Heart left ventricle (tissue), 16 donors: ENCODE measurements around the gene ADAM19. TPM values are rescaled to one million over a fixed set of nuclear protein-coding genes. Genes with fewer than 3 reads are reported as not detected.
A peak's percentile ranks its signal among the peaks of the same experiment; 100 is the strongest.

Source experiments
- ATAC-seq, 4 donors: fragments of 200-7000 bp; cut with Tn5 transposase; one replicate each; pipeline ENCODE4 v1.9.1; 2020 to 2022; ENCODE audit warnings: moderate library complexity in 4 of 4, mild to moderate bottlenecking in 3 of 4, moderate number of reproducible peaks in 1 of 4
- DNase-seq, 5 donors: peaks; one replicate each; pipeline ENCODE4 v3.0.0-alpha.2; 2020
- H3K27ac ChIP-seq, 12 donors: fragments of 200-600 bp; sonication (generic) in 4 of 12; one replicate each; pipeline versions ENCODE4 v1.5.0 to v1.8.0; 2016 to 2022; ENCODE audit warnings: mild to moderate bottlenecking in 2 of 12
- H3K27me3 ChIP-seq, 9 donors: fragments of 200-600 bp; sonication (generic) in 2 of 9; one replicate each; pipeline versions ENCODE4 v1.5.1 to v1.8.0; 2016 to 2022; ENCODE audit warnings: mild to moderate bottlenecking in 3 of 9
- H3K36me3 ChIP-seq, 9 donors: fragments of 200-600 bp; sonication (generic) in 2 of 9; one replicate each; pipeline versions ENCODE4 v1.5.0 to v1.8.0; 2018 to 2022; ENCODE audit warnings: mild to moderate bottlenecking in 2 of 9
- H3K4me1 ChIP-seq, 12 donors: fragments of 200-600 bp; sonication (generic) in 4 of 12; one replicate each; pipeline versions ENCODE4 v1.5.0 to v1.8.0; 2016 to 2022; ENCODE audit warnings: mild to moderate bottlenecking in 3 of 12
- H3K4me3 ChIP-seq, 12 donors: fragments of 200-600 bp; sonication (generic) in 4 of 12; one replicate each; pipeline versions ENCODE4 v1.5.0 to v1.8.0; 2017 to 2022; ENCODE audit warnings: mild to moderate bottlenecking in 9 of 12, moderate library complexity in 4 of 12
- H3K9me3 ChIP-seq, 12 donors: fragments of 200-600 bp; sonication (generic) in 4 of 12; one replicate each; pipeline versions ENCODE4 v1.5.0 to v1.8.0; 2016 to 2022; ENCODE audit warnings: mild to moderate bottlenecking in 1 of 12
- POLR2A ChIP-seq, 2 donors: fragments of 450-650 bp; IDR thresholded peaks; one replicate each; pipeline ENCODE4 v1.6.1; 2017; ENCODE audit warnings: antibody characterized with exemption in 2 of 2, mild to moderate bottlenecking in 2 of 2, moderate library complexity in 2 of 2
- WGBS, 4 donors: extraction: QIAGEN DNeasy Blood & Tissue Kit in 2 of 4; methylation state at CpG; one replicate each; pipeline versions ENCODE4 v1.1.5 to v1.1.7; 2013 to 2018; 5-methylcytosine and 5-hydroxymethylcytosine counted together
- intact Hi-C, 10 donors: fragments of 100-400 bp; cut with DNase I; formaldehyde crosslinking; loops; one replicate each; pipeline versions ENCODE4 v1.11.1 to v1.14.2; 2022
- polyA plus RNA-seq, 2 donors: library from polyadenylated mRNA; stranded (reverse); fragments of 200-250 nt; gene quantifications; one replicate each; pipeline ENCODE4 v1.2.3, GENCODE V29; 2013
- total RNA-seq, 9 donors: library from RNA; depleted of rRNA in 2 of 9; stranded (reverse); fragments of >200 nt in 2 of 9; fragmentation: NEBNext Ultra II Directional in 3 of 9; extraction: Animal tissue kit (Norgen Biotek cat#: 25700) in 3 of 9; gene quantifications; one replicate each; pipeline versions ENCODE4 v1.1.0 to v1.2.4, GENCODE V29; 2016 to 2023
- TF ChIP-seq, protein P1 (sequence below), 12 donors: fragments of 200-600 bp; sonication (generic) in 4 of 12; IDR thresholded peaks; one replicate each; pipeline versions ENCODE4 v1.5.0 to v1.8.0; 2018 to 2022; ENCODE audit warnings: antibody characterized with exemption in 12 of 12, mild to moderate bottlenecking in 5 of 12
- donor health status: ischemic (EF 13 %, LVEDD 7.1; RV severe dilation, severe dysfunction).
- donor health status: healthy with polysubstance abuse.
- donor health status: DM: no; HTN: yes; CAD: no.
- donor health status: DM: no; HTN: no; CAD: no.
- donor health status: ischemic (EF 25% LVEDD 6.9; RV normal size, moderate dysfunction).
- donor health status: ischemic (EF 25% LVEDD 5.7; RV mildly dilated, moderate dysfunction).
- donor health status: healthy.
- donor health status: DM: yes; HTN: yes; CAD: no.
- donor health status: ischemic (EF 35%, LVEDD 5.7; RV mildly dilated, moderate dysfunction).
- donor health status: nonischemic (EF 11% LVEDD 7.7; RV severe dilation, severe dysfunction).
- donor health status: DM: yes; HTN: yes; CAD: no.
- donor health status: PGD.
- donor health status: ischemic (EF 29% LVEDD 5.4; RV normal size, mild dysfunction).
- donor health status: nonischemic (EF 23%, LVEDD 6.1; RV moderate dilation, normal function).

The ADAM19 gene
- total and polyA plus RNA-seq, 11 donors, result 6.5 to 47.6 (median 19.0) TPM

DNA sequence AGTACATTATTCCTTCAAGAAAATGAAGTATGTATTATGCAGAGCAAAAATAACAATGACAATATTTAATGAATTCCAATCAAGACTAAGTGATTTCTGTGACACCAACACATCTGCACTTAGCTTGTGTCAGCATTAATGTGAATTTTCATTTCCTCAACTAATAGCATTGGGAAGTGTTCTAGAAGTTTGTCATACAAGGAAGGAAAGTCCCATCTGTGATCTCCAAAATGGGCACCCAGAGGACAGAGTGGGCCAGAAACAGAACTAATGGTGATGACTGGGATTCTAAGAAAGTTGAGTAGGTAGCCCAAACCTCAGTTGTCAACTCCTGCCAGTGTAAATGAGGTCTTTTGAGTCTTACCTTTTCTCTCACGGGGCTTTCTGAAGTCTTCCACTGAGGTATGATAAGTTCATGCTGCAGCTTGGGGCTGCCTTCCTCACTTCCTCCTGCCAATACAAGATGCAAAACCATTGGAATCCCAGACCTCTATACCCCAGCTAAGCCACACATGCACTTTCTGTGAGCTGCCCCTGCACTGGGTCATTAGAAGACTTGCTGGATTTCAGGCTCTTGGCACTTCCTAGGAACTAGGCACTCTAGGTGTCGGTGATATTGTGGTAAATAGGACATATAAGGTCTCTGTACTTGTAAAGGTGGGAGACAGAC is 4.9 kb downstream of the ADAM19 start:
- WGBS, 4 donors, result 67 to 87% (median 79%) methylated on average over 2 of the region's 2 CpGs
- peaks cover 0 to 13% (median 0%) of the 10 kb centered on the region in 9 donors for H3K27me3 ChIP-seq
- intact Hi-C loops, result loop anchor here in 4 of 10 donors (5.0 to 10.0 kb wide), 3 partner anchors 56 to 144 kb away; no protein-coding TSS in a partner anchor
- no peak overlapping the region for H3K4me3 ChIP-seq
- H3K9me3 ChIP-seq, result no peaks in the 10 kb centered on the region
- peaks cover 0 to 88% (median 28%) of the 10 kb centered on the region in 12 donors for H3K4me1 ChIP-seq
- no peak for ATAC-seq
- H3K27ac ChIP-seq, result peak overlapping the region in 10 of 12 donors; percentile 27 to 93 (median 70)
- no peak for DNase-seq
- H3K36me3 ChIP-seq, result peaks cover 0 to 49% (median 30%) of the 10 kb centered on the region in 9 donors
- TF ChIP-seq POLR2A (IDR thresholded peaks at IDR 0.05), result no peak
- TF ChIP-seq, protein P1, sequence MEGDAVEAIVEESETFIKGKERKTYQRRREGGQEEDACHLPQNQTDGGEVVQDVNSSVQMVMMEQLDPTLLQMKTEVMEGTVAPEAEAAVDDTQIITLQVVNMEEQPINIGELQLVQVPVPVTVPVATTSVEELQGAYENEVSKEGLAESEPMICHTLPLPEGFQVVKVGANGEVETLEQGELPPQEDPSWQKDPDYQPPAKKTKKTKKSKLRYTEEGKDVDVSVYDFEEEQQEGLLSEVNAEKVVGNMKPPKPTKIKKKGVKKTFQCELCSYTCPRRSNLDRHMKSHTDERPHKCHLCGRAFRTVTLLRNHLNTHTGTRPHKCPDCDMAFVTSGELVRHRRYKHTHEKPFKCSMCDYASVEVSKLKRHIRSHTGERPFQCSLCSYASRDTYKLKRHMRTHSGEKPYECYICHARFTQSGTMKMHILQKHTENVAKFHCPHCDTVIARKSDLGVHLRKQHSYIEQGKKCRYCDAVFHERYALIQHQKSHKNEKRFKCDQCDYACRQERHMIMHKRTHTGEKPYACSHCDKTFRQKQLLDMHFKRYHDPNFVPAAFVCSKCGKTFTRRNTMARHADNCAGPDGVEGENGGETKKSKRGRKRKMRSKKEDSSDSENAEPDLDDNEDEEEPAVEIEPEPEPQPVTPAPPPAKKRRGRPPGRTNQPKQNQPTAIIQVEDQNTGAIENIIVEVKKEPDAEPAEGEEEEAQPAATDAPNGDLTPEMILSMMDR (IDR thresholded peaks at IDR 0.05), result no peak

- Histone ChIP-seq H3K27me3 (no peaks in the 10 kb centered on the region), H3K36me3 (peaks cover 0 to 49% (median 31%) of the 10 kb centered on the region in 9 donors), H3K9me3 (no peaks in the 10 kb centered on the region), H3K4me3 (no peak overlapping the region), H3K4me1 (peaks cover 3 to 90% (median 30%) of the 10 kb centered on the region in 12 donors), H3K27ac (peak overlapping the region in 1 of 12 donors; percentile 4)
- intact Hi-C loops, result loop anchor here in 1 of 10 donors (5.0 kb wide), 1 partner anchor 56 kb away; no protein-coding TSS in a partner anchor
- no peak for DNase-seq
- 46 to 70% (median 63%) methylated on average over 2 of the region's 2 CpGs for WGBS, 4 donors
- no peak for TF ChIP-seq POLR2A (IDR thresholded peaks at IDR 0.05)
- TF ChIP-seq, protein P1 (IDR thresholded peaks at IDR 0.05), result no peak
- ATAC-seq, result no peak
Observed at GRCh38 chr5:157568720-157569119, 6.9 kb downstream of the ADAM19 start.

- no peak for DNase-seq
- Histone ChIP-seq H3K4me3 (no peak overlapping the region), H3K27ac (peak overlapping the region in 1 of 12 donors; percentile 4), H3K36me3 (peaks cover 0 to 49% (median 31%) of the 10 kb centered on the region in 9 donors), H3K27me3 (no peaks in the 10 kb centered on the region), H3K4me1 (peaks cover 3 to 90% (median 34%) of the 10 kb centered on the region in 12 donors), H3K9me3 (no peaks in the 10 kb centered on the region)
- WGBS, 4 donors, result 82 to 94% (median 91%) methylated on average over 4 of the region's 4 CpGs
- intact Hi-C loops, result loop anchor here in 1 of 10 donors (5.0 kb wide), 1 partner anchor 56 kb away; no protein-coding TSS in a partner anchor
- ATAC-seq, result no peak
- no peak for TF ChIP-seq POLR2A (IDR thresholded peaks at IDR 0.05)
- TF ChIP-seq, protein P1 (IDR thresholded peaks at IDR 0.05), result no peak
Observed at GRCh38 chr5:157568222-157568621, 7.4 kb downstream of the ADAM19 start.

- Histone ChIP-seq H3K36me3 (peaks cover 0 to 49% (median 33%) of the 10 kb centered on the region in 9 donors), H3K4me1 (peaks cover 3 to 99% (median 45%) of the 10 kb centered on the region in 12 donors), H3K4me3 (no peak overlapping the region), H3K27me3 (no peaks in the 10 kb centered on the region), H3K9me3 (no peaks in the 10 kb centered on the region), H3K27ac (peak overlapping the region in 2 of 12 donors; percentile 30 to 43)
- DNase-seq (no peak), ATAC-seq (no peak)
- WGBS, 4 donors, result 84 to 89% (median 87%) methylated on average over 6 of the region's 6 CpGs
- TF ChIP-seq, protein P1 (IDR thresholded peaks at IDR 0.05), result no peak
- no peak for TF ChIP-seq POLR2A (IDR thresholded peaks at IDR 0.05)
- intact Hi-C loops, result loop anchor here in 1 of 10 donors (5.0 kb wide), 1 partner anchor 55 kb away; no protein-coding TSS in a partner anchor
Observed at GRCh38 chr5:157566902-157567489, 8.6 kb downstream of the ADAM19 start.
